H9 (cell line): ENCODE measurements around the gene TCERG1L. TPM values are rescaled to one million over a fixed set of nuclear protein-coding genes. Genes with fewer than 3 reads are reported as not detected.

Source experiments
- DNase-seq: peaks from one replicate; pipeline ENCODE4 v3.0.0-alpha.2; 2017
- H2AFZ ChIP-seq: one replicate; pipeline ENCODE4 v1.6.1; 2013; ENCODE audit warnings: mild to moderate bottlenecking, low read length, control low read depth, moderate library complexity
- H2AK5ac ChIP-seq: 2 replicates; pipeline ENCODE4 v1.6.1; 2013; ENCODE audit warnings: low read length, control low read depth, mixed read lengths; ENCODE audit not compliant: insufficient read length
- H2BK120ac ChIP-seq: one replicate; pipeline ENCODE4 v1.6.1; 2013; ENCODE audit warnings: low read depth, mild to moderate bottlenecking, low read length, control low read depth, inconsistent platforms; ENCODE audit not compliant: poor library complexity, severe bottlenecking
- H2BK12ac ChIP-seq: 2 replicates; pipeline ENCODE4 v1.6.1; 2013; ENCODE audit warnings: low read length, control low read depth, mixed read lengths, low read depth; ENCODE audit not compliant: insufficient read length
- H2BK15ac ChIP-seq: 2 replicates; pipeline ENCODE4 v1.6.1; 2013; ENCODE audit warnings: low read depth, low read length, control low read depth
- H2BK20ac ChIP-seq: one replicate; pipeline ENCODE4 v1.6.1; 2013; ENCODE audit warnings: low read depth, mild to moderate bottlenecking, low read length, control low read depth, inconsistent platforms; ENCODE audit not compliant: poor library complexity, severe bottlenecking
- H2BK5ac ChIP-seq: 2 replicates; pipeline ENCODE4 v1.6.1; 2013; ENCODE audit warnings: low read length, control low read depth, mixed read lengths; ENCODE audit not compliant: insufficient read length
- H3K14ac ChIP-seq: 2 replicates; pipeline ENCODE4 v1.6.1; 2013; ENCODE audit warnings: low read length, control low read depth; ENCODE audit not compliant: insufficient read depth
- H3K18ac ChIP-seq: 2 replicates; pipeline ENCODE4 v1.6.1; 2013; ENCODE audit warnings: low read depth, mild to moderate bottlenecking, mixed read lengths, low read length, control low read depth; ENCODE audit not compliant: insufficient read length
- H3K23ac ChIP-seq: 2 replicates; pipeline ENCODE4 v1.6.1; 2013; ENCODE audit warnings: low read length, control low read depth, mixed read lengths, low read depth; ENCODE audit not compliant: insufficient read length
- H3K23me2 ChIP-seq: 2 replicates; pipeline ENCODE4 v1.6.1; 2013; ENCODE audit warnings: low read depth, mild to moderate bottlenecking, mixed read lengths, low read length, control low read depth; ENCODE audit not compliant: insufficient read length, poor library complexity, severe bottlenecking
- H3K27ac ChIP-seq: 2 replicates; pipeline ENCODE4 v1.5.1; 2013; ENCODE audit warnings: low read length, control low read depth, mixed read lengths, low read depth; ENCODE audit not compliant: insufficient read length
- H3K27me3 ChIP-seq: 2 replicates; pipeline ENCODE4 v1.6.1; 2013; ENCODE audit warnings: low read length, control low read depth, inconsistent platforms; ENCODE audit not compliant: insufficient read depth
- H3K4ac ChIP-seq: 2 replicates; pipeline ENCODE4 v1.6.1; 2013; ENCODE audit warnings: low read depth, mild to moderate bottlenecking, control low read depth, inconsistent platforms, low read length, moderate library complexity
- H3K4me1 ChIP-seq: 2 replicates; pipeline ENCODE4 v1.6.1; 2013; ENCODE audit warnings: low read length, control low read depth, inconsistent platforms; ENCODE audit not compliant: insufficient read depth
- H3K4me2 ChIP-seq: 2 replicates; pipeline ENCODE4 v1.6.1; 2013; ENCODE audit warnings: low read length, control low read depth, mixed read lengths; ENCODE audit not compliant: insufficient read length, insufficient read depth
- H3K56ac ChIP-seq: 2 replicates; pipeline ENCODE4 v1.6.1; 2013; ENCODE audit warnings: low read depth, mild to moderate bottlenecking, mixed read lengths, low read length, control low read depth; ENCODE audit not compliant: insufficient read length
- H3K79me1 ChIP-seq: 2 replicates; pipeline ENCODE4 v1.6.1; 2013; ENCODE audit warnings: low read depth, mild to moderate bottlenecking, moderate library complexity, low read length, control low read depth, inconsistent platforms; ENCODE audit not compliant: insufficient read depth, poor library complexity, severe bottlenecking
- H3K79me2 ChIP-seq: 2 replicates; pipeline ENCODE4 v1.6.1; 2013; ENCODE audit warnings: low read length, control low read depth, inconsistent platforms; ENCODE audit not compliant: insufficient read depth
- H3K9ac ChIP-seq: 2 replicates; pipeline ENCODE4 v1.6.1; 2013; ENCODE audit warnings: low read length, control low read depth, mixed read lengths; ENCODE audit not compliant: insufficient read length; ENCODE audit errors: extremely low read depth
- H3K9me3 ChIP-seq: one replicate; pipeline ENCODE4 v1.6.1; 2013; ENCODE audit warnings: low read depth, low read length, inconsistent platforms; ENCODE audit not compliant: control insufficient read depth
- H3T11ph ChIP-seq: one replicate; pipeline ENCODE4 v1.6.1; 2013; ENCODE audit warnings: mild to moderate bottlenecking, low read length, control low read depth, inconsistent platforms
- H4K20me1 ChIP-seq: one replicate; pipeline ENCODE4 v1.6.1; 2013; ENCODE audit not compliant: control insufficient read depth, insufficient read length, insufficient read depth
- H4K5ac ChIP-seq: 2 replicates; pipeline ENCODE4 v1.6.1; 2013; ENCODE audit warnings: low read depth, mild to moderate bottlenecking, mixed read lengths, low read length, control low read depth; ENCODE audit not compliant: insufficient read length
- H4K8ac ChIP-seq: replicated peaks from 2 replicates; pipeline ENCODE4 v1.6.1; 2013; ENCODE audit warnings: low read length, control low read depth, mixed read lengths, low read depth; ENCODE audit not compliant: insufficient read length
- H4K91ac ChIP-seq: 2 replicates; pipeline ENCODE4 v1.6.1; 2013; ENCODE audit warnings: low read depth, mild to moderate bottlenecking, moderate library complexity, mixed read lengths, low read length, control low read depth; ENCODE audit not compliant: insufficient read length
- H3K27ac Mint-ChIP-seq, 3 experiments: 2 replicates in 2 of 3; 3 replicates in 1 of 3; pipeline ENCODE4 v1.8.0; 2020 to 2021; ENCODE audit warnings: mixed read lengths in 3 of 3, mild to moderate bottlenecking in 1 of 3, moderate library complexity in 1 of 3
- H3K27me3 Mint-ChIP-seq: 2 replicates; pipeline ENCODE4 v1.8.0; 2021; ENCODE audit warnings: low read depth, mild to moderate bottlenecking, moderate library complexity, mixed read lengths
- H3K36me3 Mint-ChIP-seq, 3 experiments: 2 replicates in 2 of 3; 3 replicates in 1 of 3; pipeline ENCODE4 v1.8.0; 2020 to 2021; ENCODE audit warnings: low read depth in 3 of 3, mixed read lengths in 3 of 3; ENCODE audit not compliant: insufficient read depth in 1 of 3
- H3K4me1 Mint-ChIP-seq, 2 experiments: 2 replicates each; pipeline ENCODE4 v1.8.0; 2020; ENCODE audit warnings: mixed read lengths in 2 of 2
- H3K4me3 Mint-ChIP-seq, 2 experiments: 2 replicates in 1 of 2; 3 replicates in 1 of 2; pipeline ENCODE4 v1.8.0; 2020 to 2021; ENCODE audit warnings: mild to moderate bottlenecking in 2 of 2, mixed read lengths in 2 of 2, moderate library complexity in 1 of 2
- H3K9me3 Mint-ChIP-seq, 2 experiments: 2 replicates in 1 of 2; 3 replicates in 1 of 2; pipeline ENCODE4 v1.8.0; 2020; ENCODE audit warnings: mild to moderate bottlenecking in 2 of 2, mixed read lengths in 2 of 2, moderate library complexity in 1 of 2
- CTCF ChIP-seq: fragments of 200-600 bp; sonication (generic); conservative IDR thresholded peaks from 3 replicates; pipeline ENCODE4 v1.8.0; 2021; ENCODE audit warnings: antibody characterized with exemption, mild to moderate bottlenecking
- WGBS: extraction: QIAGEN DNeasy Blood & Tissue Kit; methylation state at CpG from one replicate; pipeline ENCODE4 v1.1.7; 2013; ENCODE audit warnings: missing lambda C conversion rate, low lambda C conversion rate, mixed read lengths; ENCODE audit not compliant: insufficient read length; ENCODE audit errors: extremely low coverage; 5-methylcytosine and 5-hydroxymethylcytosine counted together
- total RNA-seq: library from RNA; stranded (reverse); gene quantifications from 2 replicates; pipeline ENCODE4 v1.2.1, GENCODE V29; 2021

TCERG1L gene
- total RNA-seq, 1 experiment from 2014 or later = 3.3 TPM

- no peak overlapping the region for H2BK120ac ChIP-seq
- no peak overlapping the region for H4K91ac ChIP-seq
- Mint-ChIP-seq H3K27me3 (no peaks in the 10 kb centered on the region), H3K9me3 (peaks cover 0 to 2% of the 10 kb centered on the region in 2 experiments; a peak in 2 of 5 replicates), H3K27ac (peak overlapping the region in 1 of 3 experiments; percentile 34; a peak in 1 of 7 replicates), H3K4me3 (no peak overlapping the region), H3K36me3 (no peaks in the 10 kb centered on the region), H3K4me1 (peaks cover 3 to 17% of the 10 kb centered on the region in 2 experiments)
- no peak overlapping the region for H4K8ac ChIP-seq
- no peaks in the 10 kb centered on the region for H3K4me1 ChIP-seq
- no peak overlapping the region for H3K18ac ChIP-seq
- no peak overlapping the region for H2BK5ac ChIP-seq
- H3K27me3 ChIP-seq = no peaks in the 10 kb centered on the region
- H2AK5ac ChIP-seq = no peak overlapping the region
- H3K9ac ChIP-seq = no peak overlapping the region
- no CpG with 5 or more reads among the region's 29 CpGs for WGBS
- H3K79me1 ChIP-seq = no peaks in the 10 kb centered on the region
- H2AFZ ChIP-seq = no peak overlapping the region
- no peaks in the 10 kb centered on the region for H3K79me2 ChIP-seq
- H3K27ac ChIP-seq = no peak overlapping the region
- TF ChIP-seq CTCF = no peak
- H3K56ac ChIP-seq = no peak overlapping the region
- H3K4me2 ChIP-seq = no peak overlapping the region
- no peak overlapping the region for H3K4ac ChIP-seq
- no peak overlapping the region for H2BK12ac ChIP-seq
- peaks cover 3% of the 10 kb centered on the region for H4K20me1 ChIP-seq
- no peak overlapping the region for H3T11ph ChIP-seq
- no peaks in the 10 kb centered on the region for H3K9me3 ChIP-seq
- no peak overlapping the region for H2BK20ac ChIP-seq
- H3K23ac ChIP-seq = no peak overlapping the region
- H2BK15ac ChIP-seq = no peak overlapping the region
- peak; percentile 25 for DNase-seq
- H3K23me2 ChIP-seq = no peaks in the 10 kb centered on the region
- H4K5ac ChIP-seq = no peak overlapping the region
- no peak overlapping the region for H3K14ac ChIP-seq
These were observed 132.8 kb downstream of the TCERG1L start for GRCh38 chr10:131178521-131179331.
